ENCODE measurements around the gene ROR2.
A peak's percentile ranks its signal among the peaks of the same experiment; 100 is the strongest.
"Not testable (repeated sequence)": the region's sequence is repeated elsewhere in the genome, so short reads cannot be mapped to it uniquely, and the experiment has no call there.

ROR2 gene

GRCh38 chr9:91628892-91629291 lies 321.1 kb downstream of the ROR2 start:
- peaks cover 11% of the 10 kb centered on the region for H3K9me3 Mint-ChIP-seq
- peaks cover 66% of the 10 kb centered on the region for H3K27me3 Mint-ChIP-seq
- H3K4me1 Mint-ChIP-seq: no peaks in the 10 kb centered on the region
- H3K4me3 Mint-ChIP-seq: no peak overlapping the region
- no peak overlapping the region for H3K27ac Mint-ChIP-seq
- no peak for ATAC-seq
- no peaks in the 10 kb centered on the region for H3K36me3 Mint-ChIP-seq

DNA sequence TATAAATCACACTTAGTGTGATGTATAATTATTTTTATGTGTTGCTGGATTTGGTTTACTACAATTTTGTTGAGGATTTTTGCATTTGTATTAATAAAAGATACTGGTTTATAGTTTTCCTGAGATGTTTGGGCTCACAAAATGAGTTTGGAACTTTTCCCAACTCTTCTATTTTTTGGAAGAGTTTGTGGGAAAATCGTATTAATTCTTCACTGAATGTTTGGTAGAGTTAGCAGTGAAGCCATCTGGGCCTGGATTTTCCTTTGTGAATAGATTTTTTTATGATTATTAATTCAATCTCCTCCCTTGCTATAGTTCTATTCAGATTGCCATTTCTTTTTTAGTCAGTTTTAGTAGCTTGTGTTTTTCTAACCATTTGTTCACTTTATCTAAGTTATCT lies 324.7 kb downstream of the ROR2 start:
- peaks cover 8% of the 10 kb centered on the region for H3K9me3 Mint-ChIP-seq
- H3K27me3 Mint-ChIP-seq: peaks cover 34% of the 10 kb centered on the region
- no peaks in the 10 kb centered on the region for H3K4me1 Mint-ChIP-seq
- H3K27ac Mint-ChIP-seq: no peak overlapping the region
- H3K36me3 Mint-ChIP-seq: no peaks in the 10 kb centered on the region
- ATAC-seq: no peak
- H3K4me3 Mint-ChIP-seq: no peak overlapping the region

DNA sequence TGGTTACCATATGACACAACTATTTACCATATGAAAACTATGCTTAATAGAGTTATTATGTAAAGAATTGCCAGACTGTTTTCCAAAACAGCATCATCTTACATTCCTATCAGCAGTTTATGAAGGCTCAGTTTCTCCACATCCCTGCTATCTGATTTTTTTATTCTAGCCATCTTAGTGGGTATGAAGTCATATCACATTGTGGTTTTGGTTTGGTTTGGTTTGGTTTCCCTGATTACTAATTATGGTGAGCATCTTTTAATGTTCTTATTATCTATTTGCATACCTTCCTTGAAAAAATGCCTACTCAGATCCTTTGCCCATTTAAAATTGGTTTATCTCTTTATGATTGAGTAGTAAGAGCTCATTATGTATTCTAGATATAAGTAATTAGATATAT lies 327.0 kb downstream of the ROR2 start:
- H3K9me3 Mint-ChIP-seq: peaks cover 6% of the 10 kb centered on the region
- H3K27ac Mint-ChIP-seq: no peak overlapping the region
- H3K27me3 Mint-ChIP-seq: peaks cover 21% of the 10 kb centered on the region
- no peaks in the 10 kb centered on the region for H3K4me1 Mint-ChIP-seq
- no peak for ATAC-seq
- H3K4me3 Mint-ChIP-seq: no peak overlapping the region
- no peaks in the 10 kb centered on the region for H3K36me3 Mint-ChIP-seq

- not testable (repeated sequence) for H3K4me1 Mint-ChIP-seq, H3K4me3 Mint-ChIP-seq, H3K9me3 Mint-ChIP-seq, H3K27ac Mint-ChIP-seq, ATAC-seq, H3K36me3 Mint-ChIP-seq
- H3K27me3 Mint-ChIP-seq: peaks cover 19% of the 10 kb centered on the region
Measured at GRCh38 chr9:91622121-91622520, 327.9 kb downstream of the ROR2 start.

GRCh38 chr9:91614044-91614443 lies 336.0 kb downstream of the ROR2 start:
- not testable (repeated sequence) for ATAC-seq, H3K36me3 Mint-ChIP-seq, H3K27me3 Mint-ChIP-seq, H3K9me3 Mint-ChIP-seq, H3K4me3 Mint-ChIP-seq, H3K27ac Mint-ChIP-seq, H3K4me1 Mint-ChIP-seq

GRCh38 chr9:91611582-91611981 lies 338.4 kb downstream of the ROR2 start:
- no peak overlapping the region for H3K4me3 Mint-ChIP-seq
- no peaks in the 10 kb centered on the region for H3K9me3 Mint-ChIP-seq
- no peak overlapping the region for H3K27ac Mint-ChIP-seq
- no peaks in the 10 kb centered on the region for H3K4me1 Mint-ChIP-seq
- ATAC-seq: peak; percentile 12
- H3K36me3 Mint-ChIP-seq: no peaks in the 10 kb centered on the region
- peaks cover 17% of the 10 kb centered on the region for H3K27me3 Mint-ChIP-seq

- Mint-ChIP-seq H3K4me1 (no peaks in the 10 kb centered on the region), H3K27ac (no peak overlapping the region), H3K27me3 (peaks cover 63% of the 10 kb centered on the region), H3K36me3 (no peaks in the 10 kb centered on the region), H3K4me3 (no peak overlapping the region), H3K9me3 (no peaks in the 10 kb centered on the region)
- ATAC-seq: no peak
Measured at GRCh38 chr9:91606255-91606995, 343.6 kb downstream of the ROR2 start.

GRCh38 chr9:91604451-91605179 lies 345.4 kb downstream of the ROR2 start:
- H3K4me1 Mint-ChIP-seq: no peaks in the 10 kb centered on the region
- H3K36me3 Mint-ChIP-seq: no peaks in the 10 kb centered on the region
- ATAC-seq: no peak
- no peak overlapping the region for H3K27ac Mint-ChIP-seq
- no peak overlapping the region for H3K4me3 Mint-ChIP-seq
- no peaks in the 10 kb centered on the region for H3K9me3 Mint-ChIP-seq
- H3K27me3 Mint-ChIP-seq: peaks cover 66% of the 10 kb centered on the region

- ATAC-seq: no peak
Measured at GRCh38 chr9:91603932-91604331, 346.1 kb downstream of the ROR2 start.

DNA sequence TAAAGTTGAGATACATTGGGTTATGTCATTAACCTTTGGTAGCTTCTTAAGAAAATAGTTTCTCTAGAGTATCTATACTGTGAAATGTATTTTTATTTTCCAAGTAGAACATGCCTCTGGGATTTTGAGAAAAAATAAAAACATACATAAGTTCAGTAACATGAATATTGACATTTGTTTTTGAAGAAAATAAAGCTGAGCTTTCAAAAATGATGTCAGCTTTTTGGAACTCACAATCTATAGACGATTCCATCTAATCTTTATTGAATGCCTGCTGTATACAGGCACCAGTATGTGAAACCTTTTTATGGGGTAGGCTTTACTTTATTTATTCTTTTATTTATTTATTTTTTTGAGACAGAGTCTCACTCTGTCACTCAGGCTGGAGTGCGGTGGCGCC lies 350.5 kb downstream of the ROR2 start:
- Mint-ChIP-seq H3K27me3 (peaks cover 52% of the 10 kb centered on the region), H3K36me3 (no peaks in the 10 kb centered on the region), H3K27ac (no peak overlapping the region), H3K4me1 (no peaks in the 10 kb centered on the region), H3K4me3 (no peak overlapping the region), H3K9me3 (no peaks in the 10 kb centered on the region)
- no peak for ATAC-seq

More at GRCh38 chr9:91603932-91604331, 346.1 kb downstream of the ROR2 start:
- H3K27ac Mint-ChIP-seq: no peak overlapping the region
- no peaks in the 10 kb centered on the region for H3K36me3 Mint-ChIP-seq
- H3K4me1 Mint-ChIP-seq: no peaks in the 10 kb centered on the region
- peaks cover 66% of the 10 kb centered on the region for H3K27me3 Mint-ChIP-seq
- no peak overlapping the region for H3K4me3 Mint-ChIP-seq
- H3K9me3 Mint-ChIP-seq: no peaks in the 10 kb centered on the region

DNA sequence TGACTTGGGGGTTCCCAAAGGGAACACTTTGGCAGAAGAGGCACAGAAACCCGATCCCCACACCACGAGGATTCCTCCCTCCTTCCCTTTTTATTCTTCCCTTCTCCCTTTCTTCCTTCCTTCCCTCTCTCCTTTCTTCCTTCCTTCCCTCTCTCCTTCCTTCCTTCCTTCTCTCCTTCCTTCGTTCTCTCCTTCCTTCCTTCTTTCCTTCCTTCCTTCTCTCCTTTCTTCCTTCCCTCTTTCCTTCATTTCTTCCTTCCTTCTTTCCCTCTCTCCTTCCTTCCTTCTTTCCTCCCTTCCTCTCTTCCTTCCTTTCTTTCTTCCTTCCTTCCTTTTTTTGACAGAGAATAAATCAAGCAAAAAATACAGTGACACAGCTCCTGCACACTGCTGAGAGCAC lies 358.4 kb downstream of the ROR2 start:
- Mint-ChIP-seq H3K27ac (no peak overlapping the region), H3K4me3 (no peak overlapping the region)
- no peak for ATAC-seq

DNA sequence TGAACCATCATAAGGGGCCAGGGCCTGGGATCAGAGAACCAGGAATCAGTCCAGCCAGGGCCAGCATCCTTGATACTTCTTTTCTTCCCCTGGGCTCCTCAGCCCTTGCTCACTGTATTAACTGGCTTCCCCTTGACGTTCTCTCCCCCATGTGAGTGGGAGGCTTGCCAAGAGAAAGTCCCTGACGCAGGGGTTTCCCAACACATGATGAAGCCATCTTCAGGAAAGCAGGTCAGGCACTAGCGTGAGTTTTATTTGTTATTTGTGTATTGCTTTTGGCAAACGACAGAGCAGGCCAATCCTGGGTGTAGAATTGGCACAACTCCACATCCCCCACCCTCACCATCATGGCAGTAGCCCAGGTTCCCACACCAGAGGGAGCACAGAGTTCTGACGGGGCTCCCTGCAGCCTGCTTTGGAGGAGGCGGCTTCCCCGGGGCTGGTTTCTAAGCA lies 360.9 kb downstream of the ROR2 start:
- Mint-ChIP-seq H3K27ac (no peak overlapping the region), H3K27me3 (peaks cover 22% of the 10 kb centered on the region), H3K9me3 (no peaks in the 10 kb centered on the region), H3K4me1 (no peaks in the 10 kb centered on the region), H3K36me3 (no peaks in the 10 kb centered on the region), H3K4me3 (no peak overlapping the region)
- ATAC-seq: peak; percentile 10

More for the DNA sequence above, 358.4 kb downstream of the ROR2 start:
- Mint-ChIP-seq H3K9me3 (no peaks in the 10 kb centered on the region), H3K36me3 (no peaks in the 10 kb centered on the region), H3K27me3 (peaks cover 41% of the 10 kb centered on the region), H3K4me1 (no peaks in the 10 kb centered on the region)

- no peaks in the 10 kb centered on the region for H3K36me3 Mint-ChIP-seq
- peaks cover 6% of the 10 kb centered on the region for H3K9me3 Mint-ChIP-seq
- peaks cover 21% of the 10 kb centered on the region for H3K27me3 Mint-ChIP-seq
- H3K27ac Mint-ChIP-seq: no peak overlapping the region
- no peaks in the 10 kb centered on the region for H3K4me1 Mint-ChIP-seq
- H3K4me3 Mint-ChIP-seq: no peak overlapping the region
- ATAC-seq: no peak
Measured at GRCh38 chr9:91586282-91586681, 363.7 kb downstream of the ROR2 start.

- H3K4me1 Mint-ChIP-seq: no peaks in the 10 kb centered on the region
- H3K9me3 Mint-ChIP-seq: peaks cover 6% of the 10 kb centered on the region
- no peak overlapping the region for H3K4me3 Mint-ChIP-seq
- no peak overlapping the region for H3K27ac Mint-ChIP-seq
- peaks cover 28% of the 10 kb centered on the region for H3K27me3 Mint-ChIP-seq
- H3K36me3 Mint-ChIP-seq: no peaks in the 10 kb centered on the region
- no peak for ATAC-seq
Measured at GRCh38 chr9:91583966-91584365, 366.1 kb downstream of the ROR2 start.

DNA sequence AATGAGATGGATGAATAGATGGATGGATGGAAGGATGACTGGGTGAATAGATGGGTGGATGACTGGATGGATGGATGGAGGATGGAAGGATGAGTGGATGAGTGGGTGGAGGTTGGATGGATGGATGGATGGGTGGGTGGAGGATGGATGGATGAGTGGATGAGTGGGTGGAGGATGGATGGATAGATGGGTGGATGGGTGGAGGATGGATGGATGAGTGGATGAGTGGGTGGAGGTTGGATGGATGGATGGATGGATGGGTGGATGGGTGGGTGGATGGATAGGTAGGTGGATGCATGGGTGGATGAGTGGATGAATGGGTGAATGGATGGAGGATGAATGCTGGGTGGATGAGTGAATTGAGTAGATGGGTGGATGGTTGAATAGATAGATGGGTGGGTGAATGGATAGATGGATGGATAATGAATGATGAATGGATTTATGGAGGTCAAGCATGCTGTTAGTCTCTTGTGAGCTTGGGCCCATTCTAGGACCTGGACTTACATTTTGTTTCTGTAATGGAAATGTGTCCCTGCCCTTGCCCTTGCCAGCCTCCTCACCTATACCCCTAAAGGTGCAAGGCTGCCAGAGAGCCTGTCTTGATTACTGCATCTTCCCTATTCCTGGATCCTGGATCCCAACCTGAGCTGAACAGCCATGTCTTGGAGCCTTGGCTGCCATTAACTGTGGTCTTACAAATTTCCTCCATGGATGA lies 366.7 kb downstream of the ROR2 start:
- H3K9me3 Mint-ChIP-seq: peaks cover 6% of the 10 kb centered on the region
- no peak overlapping the region for H3K4me3 Mint-ChIP-seq
- no peak overlapping the region for H3K27ac Mint-ChIP-seq
- H3K27me3 Mint-ChIP-seq: peaks cover 28% of the 10 kb centered on the region
- H3K4me1 Mint-ChIP-seq: no peaks in the 10 kb centered on the region
- H3K36me3 Mint-ChIP-seq: no peaks in the 10 kb centered on the region
- no peak for ATAC-seq

All from stimulated activated memory B cell treated with anti-CD40 and anti-IgM and Interleukin-4, amounts not matched to agents 10 μg/mL and 1 μg/mL and 100 μg/mL, for 72 hours (primary cell).